Measurements from ENCODE around the gene BOK.

Gene BOK

GRCh38 chr2:241607162-241607885, 48.8 kb downstream of the BOK start:
- DNase-seq: no peak

- DNase-seq: no peak
Observed at GRCh38 chr2:241608881-241609280, 50.3 kb downstream of the BOK start.

- DNase-seq: peak; percentile 66
Observed at GRCh38 chr2:241609859-241610793, 51.6 kb downstream of the BOK start.

GRCh38 chr2:241611062-241611461, 52.5 kb downstream of the BOK start:
- DNase-seq: no peak

GRCh38 chr2:241612156-241613016, 53.8 kb downstream of the BOK start:
- no peak for DNase-seq

GRCh38 chr2:241613017-241613780, 54.7 kb downstream of the BOK start:
- DNase-seq: no peak

GRCh38 chr2:241615041-241615440, 56.5 kb downstream of the BOK start:
- no peak for DNase-seq

GRCh38 chr2:241615522-241616052, 57.0 kb downstream of the BOK start:
- DNase-seq: no peak

GRCh38 chr2:241616168-241617125, 57.9 kb downstream of the BOK start:
- no peak for DNase-seq

- DNase-seq: peak; percentile 15
Observed at GRCh38 chr2:241617431-241618154, 59.0 kb downstream of the BOK start.

- DNase-seq: no peak
Observed at GRCh38 chr2:241618296-241618805, 59.8 kb downstream of the BOK start.

GRCh38 chr2:241618829-241619228, 60.3 kb downstream of the BOK start:
- DNase-seq: no peak

- DNase-seq: no peak
Observed at GRCh38 chr2:241619597-241620418, 61.3 kb downstream of the BOK start.

GRCh38 chr2:241620419-241620769, 61.8 kb downstream of the BOK start:
- DNase-seq: no peak
